ENCODE data around the gene TIMP3. TPM values are rescaled to one million over a fixed set of nuclear protein-coding genes. Genes with fewer than 3 reads are reported as not detected.

TIMP3 gene
- total and polyA plus RNA-seq, 11 donors = 112 to 629 (median 152) TPM

- DNase-seq (peak; percentile 70 to 89 (median 82)), ATAC-seq (peak; percentile 70 to 89 (median 78))
- Histone ChIP-seq H3K4me1 (peaks cover 37 to 97% (median 69%) of the 10 kb centered on the region in 12 donors), H3K27ac (peak overlapping the region; percentile 45 to 94 (median 83)), H3K4me3 (peak overlapping the region in 1 of 12 donors; percentile 0), H3K9me3 (no peaks in the 10 kb centered on the region), H3K27me3 (no peaks in the 10 kb centered on the region), H3K36me3 (peaks cover 0 to 63% (median 57%) of the 10 kb centered on the region in 9 donors)
- WGBS, 4 donors = 8 to 25% (median 13%) methylated on average over 7 to 10 of the region's 10 CpGs
- intact Hi-C loops (cut with DNase I) = loop anchor here in 5 of 10 donors (1.0 to 5.0 kb wide), 4 partner anchors 42 to 323 kb away; partner anchors contain the start of gene TIMP3 (in 4 of the 5)
- TF ChIP-seq CTCF (IDR thresholded peaks at IDR 0.05) (no peak), POLR2A (IDR thresholded peaks at IDR 0.05) (no peak)
Observed at GRCh38 chr22:32852395-32853251, 51.1 kb downstream of the TIMP3 start.

- intact Hi-C loops (cut with DNase I) = loop anchor here in 5 of 10 donors (2.0 to 5.0 kb wide), 3 partner anchors 27 to 51 kb away; partner anchors contain the start of gene TIMP3 (in 4 of the 5)
- H3K4me1 ChIP-seq = peaks cover 29 to 96% (median 62%) of the 10 kb centered on the region in 12 donors
Observed at GRCh38 chr22:32853662-32854061, 52.2 kb downstream of the TIMP3 start.

GRCh38 chr22:32854351-32854804 lies 52.9 kb downstream of the TIMP3 start:
- ATAC-seq = peak in 1 of 4 donors; percentile 1
- peak in 1 of 5 donors; percentile 62 for DNase-seq
- H3K36me3 ChIP-seq = peaks cover 0 to 80% (median 65%) of the 10 kb centered on the region in 9 donors
- H3K27ac ChIP-seq = peak overlapping the region in 8 of 12 donors; percentile 42 to 94 (median 82)
- no peaks in the 10 kb centered on the region for H3K9me3 ChIP-seq
- no peaks in the 10 kb centered on the region for H3K27me3 ChIP-seq
- no peak for TF ChIP-seq POLR2A (IDR thresholded peaks at IDR 0.05)
- no peak for TF ChIP-seq CTCF (IDR thresholded peaks at IDR 0.05)
- 69 to 79% (median 71%) methylated on average over 13 to 14 of the region's 14 CpGs for WGBS, 4 donors
- peaks cover 24 to 89% (median 55%) of the 10 kb centered on the region in 12 donors for H3K4me1 ChIP-seq
- intact Hi-C loops (cut with DNase I) = loop anchor here in 5 of 10 donors (2.0 to 5.0 kb wide), 2 partner anchors 26 to 52 kb away; partner anchors contain the start of gene TIMP3 (in 4 of the 5)
- H3K4me3 ChIP-seq = no peak overlapping the region

More at GRCh38 chr22:32853662-32854061, 52.2 kb downstream of the TIMP3 start:
- 95 to 98% (median 97%) methylated on average over 2 of the region's 2 CpGs for WGBS, 4 donors
- H3K4me3 ChIP-seq = no peak overlapping the region
- ATAC-seq = no peak
- no peak for DNase-seq
- H3K27ac ChIP-seq = peak overlapping the region; percentile 42 to 94 (median 83)
- no peaks in the 10 kb centered on the region for H3K9me3 ChIP-seq
- peaks cover 0 to 73% (median 64%) of the 10 kb centered on the region in 9 donors for H3K36me3 ChIP-seq
- TF ChIP-seq CTCF (IDR thresholded peaks at IDR 0.05) = no peak
- TF ChIP-seq POLR2A (IDR thresholded peaks at IDR 0.05) = no peak
- no peaks in the 10 kb centered on the region for H3K27me3 ChIP-seq

Data from heart left ventricle (tissue), 16 donors.